Measurements from ENCODE around the gene LFNG. TPM values are rescaled to one million over a fixed set of nuclear protein-coding genes. Genes with fewer than 3 reads are reported as not detected.
A peak's percentile ranks its signal among the peaks of the same experiment; 100 is the strongest.

Gene LFNG
- total and polyA plus RNA-seq, 2 donors (not counting 1 experiment from before 2014, with no cell fraction given), result 73.3 to 208 TPM

DNA sequence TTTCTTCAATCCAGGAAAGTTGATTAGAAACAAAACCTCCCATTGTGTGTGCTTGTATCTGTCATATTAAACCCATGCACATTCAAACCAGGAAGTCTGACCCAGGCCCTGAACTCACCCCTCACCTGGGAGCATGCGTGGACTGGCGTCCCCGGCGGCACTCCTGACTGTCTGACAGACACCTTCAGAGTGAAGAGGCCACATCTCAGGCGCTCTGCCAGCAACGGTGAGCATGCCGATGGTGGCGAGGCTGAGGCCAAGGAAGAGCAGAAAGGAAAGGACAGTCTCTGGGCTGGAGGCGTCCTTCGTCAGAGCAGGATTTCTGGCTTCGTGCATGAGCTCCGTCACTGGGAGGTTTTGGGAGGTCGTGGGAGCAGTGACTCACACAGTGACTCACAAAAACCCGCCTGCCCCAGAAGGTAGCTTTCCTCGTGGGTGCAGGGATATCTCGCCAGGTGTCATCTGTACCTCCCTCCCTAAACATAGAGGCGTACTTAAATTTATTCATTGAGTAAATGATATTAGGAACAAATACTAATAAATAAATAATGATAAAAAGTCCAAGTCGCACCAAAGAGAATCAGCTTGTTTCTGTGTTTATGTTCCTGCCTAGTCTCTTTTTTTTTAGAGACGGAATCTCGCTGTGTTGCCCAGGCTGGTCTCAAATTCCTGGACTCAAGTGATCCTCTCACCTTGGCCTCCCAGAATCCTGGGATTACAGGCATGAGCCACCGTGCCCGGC, 52.7 kb downstream of the LFNG start:
- H3K27ac ChIP-seq (ENCODE audit: low read length in 2 of 2), result no peak overlapping the region
- H4K20me1 ChIP-seq (ENCODE audit: control insufficient read depth, insufficient read depth, low read length, poor library complexity, severe bottlenecking), result no peaks in the 10 kb centered on the region
- no peak overlapping the region for H3K4me3 ChIP-seq (ENCODE audit: control extremely low read depth in 1 of 5, extremely low read depth in 1 of 5, insufficient read depth in 1 of 5, low read depth in 2 of 5, low read length in 4 of 5)
- peaks cover 15% of the 10 kb centered on the region for H3K4me1 Mint-ChIP-seq
- no peaks in the 10 kb centered on the region for H3K79me2 ChIP-seq (ENCODE audit: control insufficient read depth, insufficient read depth, low read length)
- H3K4me1 ChIP-seq (ENCODE audit: control insufficient read depth in 2 of 2, insufficient read depth in 2 of 2, low read length in 2 of 2), result peaks cover 10 to 16% of the 10 kb centered on the region in 2 donors
- H3K4me3 Mint-ChIP-seq, result no peak overlapping the region
- WGBS (ENCODE audit: insufficient coverage), result 95% methylated on average over 17 of the region's 22 CpGs
- intact Hi-C loops (cut with micrococcal nuclease), result no loop called here
- POLR2A ChIA-PET, result no interaction called here
- H3K9me3 Mint-ChIP-seq (ENCODE audit: insufficient read depth), result no peaks in the 10 kb centered on the region
- TF ChIP-seq CTCF (IDR thresholded peaks at IDR 0.05), result no peak
- no peak for TF ChIP-seq EZH2 (IDR thresholded peaks at IDR 0.05; ENCODE audit: borderline replicate concordance, insufficient read depth, low read depth, low read length, poor library complexity, severe bottlenecking)
- no peak overlapping the region for H3K9ac ChIP-seq (ENCODE audit: low read length)
- no peak overlapping the region for H3K27ac Mint-ChIP-seq
- ATAC-seq (ENCODE audit: low read depth), result no peak
- DNase-seq, result no peak
- H3K36me3 ChIP-seq (replicated peaks in 1 of 2; ENCODE audit: control extremely low read depth in 1 of 2, control insufficient read depth in 1 of 2, extremely low read depth in 1 of 2, insufficient read depth in 2 of 2, low read length in 1 of 2), result peaks cover 0 to 2% of the 10 kb centered on the region in 2 experiments
- CTCF ChIA-PET, result no interaction called here
- H3K4me2 ChIP-seq (replicated peaks; ENCODE audit: low read depth, low read length, poor library complexity, severe bottlenecking), result no peak overlapping the region
- H3K9me3 ChIP-seq (ENCODE audit: control extremely low read depth in 1 of 3, control insufficient read depth in 2 of 3, insufficient read depth in 1 of 3, low read length in 2 of 3), result no peaks in the 10 kb centered on the region
- H2AFZ ChIP-seq (ENCODE audit: insufficient read depth, low read depth, low read length, poor library complexity, severe bottlenecking), result no peak overlapping the region
- H3K27me3 Mint-ChIP-seq, result no peaks in the 10 kb centered on the region
- no peaks in the 10 kb centered on the region for H3K27me3 ChIP-seq (replicated peaks in 1 of 4; ENCODE audit: control extremely low read depth in 1 of 4, control insufficient read depth in 3 of 4, insufficient read depth in 4 of 4, low read length in 3 of 4)

- intact Hi-C loops (cut with micrococcal nuclease), result no loop called here
- CTCF ChIA-PET, result interaction anchor here (1.1 kb wide), 2 partner anchors 97 to 135 kb away, joined by 3 read pairs; no protein-coding TSS in a partner anchor
- ATAC-seq (ENCODE audit: low read depth), result peak; percentile 36
Measured at GRCh38 chr7:2573761-2574160, 54.2 kb downstream of the LFNG start.

More at GRCh38 chr7:2573761-2574160, 54.2 kb downstream of the LFNG start:
- no peak overlapping the region for H3K27ac ChIP-seq (ENCODE audit: low read length in 2 of 2)
- no peak overlapping the region for H2AFZ ChIP-seq (ENCODE audit: insufficient read depth, low read depth, low read length, poor library complexity, severe bottlenecking)
- no peak overlapping the region for H3K4me2 ChIP-seq (replicated peaks; ENCODE audit: low read depth, low read length, poor library complexity, severe bottlenecking)
- no peak overlapping the region for H3K9ac ChIP-seq (ENCODE audit: low read length)
- DNase-seq, result peak; percentile 59
- POLR2A ChIA-PET, result no interaction called here
- no peak for TF ChIP-seq CTCF (IDR thresholded peaks at IDR 0.05)
- TF ChIP-seq EZH2 (IDR thresholded peaks at IDR 0.05; ENCODE audit: borderline replicate concordance, insufficient read depth, low read depth, low read length, poor library complexity, severe bottlenecking), result no peak
- H3K36me3 ChIP-seq (replicated peaks in 1 of 2; ENCODE audit: control extremely low read depth in 1 of 2, control insufficient read depth in 1 of 2, extremely low read depth in 1 of 2, insufficient read depth in 2 of 2, low read length in 1 of 2), result peaks cover 0 to 2% of the 10 kb centered on the region in 2 experiments
- no peaks in the 10 kb centered on the region for H3K9me3 ChIP-seq (ENCODE audit: control extremely low read depth in 1 of 3, control insufficient read depth in 2 of 3, insufficient read depth in 1 of 3, low read length in 2 of 3)
- H3K9me3 Mint-ChIP-seq (ENCODE audit: insufficient read depth), result no peaks in the 10 kb centered on the region
- H3K4me3 Mint-ChIP-seq, result no peak overlapping the region
- H3K4me1 Mint-ChIP-seq, result peaks cover 5% of the 10 kb centered on the region
- H3K4me1 ChIP-seq (ENCODE audit: control insufficient read depth in 2 of 2, insufficient read depth in 2 of 2, low read length in 2 of 2), result peaks cover 0 to 5% of the 10 kb centered on the region in 2 donors
- no peak overlapping the region for H3K27ac Mint-ChIP-seq
- no peaks in the 10 kb centered on the region for H3K27me3 Mint-ChIP-seq
- H3K79me2 ChIP-seq (ENCODE audit: control insufficient read depth, insufficient read depth, low read length), result no peaks in the 10 kb centered on the region
- H3K4me3 ChIP-seq (ENCODE audit: control extremely low read depth in 1 of 5, extremely low read depth in 1 of 5, insufficient read depth in 1 of 5, low read depth in 2 of 5, low read length in 4 of 5), result no peak overlapping the region
- no peaks in the 10 kb centered on the region for H4K20me1 ChIP-seq (ENCODE audit: control insufficient read depth, insufficient read depth, low read length, poor library complexity, severe bottlenecking)
- WGBS (ENCODE audit: insufficient coverage), result 78% methylated on average over 9 of the region's 9 CpGs
- no peaks in the 10 kb centered on the region for H3K27me3 ChIP-seq (replicated peaks in 1 of 4; ENCODE audit: control extremely low read depth in 1 of 4, control insufficient read depth in 3 of 4, insufficient read depth in 4 of 4, low read length in 3 of 4)

Data from B cell (primary cell).